ENCODE data around the gene PAFAH1B1.
A peak's percentile ranks its signal among the peaks of the same experiment; 100 is the strongest.
"Not testable (repeated sequence)": the region's sequence is repeated elsewhere in the genome, so short reads cannot be mapped to it uniquely, and the experiment has no call there.

PAFAH1B1 gene

GRCh38 chr17:2636169-2636930 is 42.9 kb downstream of the PAFAH1B1 start:
- DNase-seq (ENCODE audit: low read depth): peak; percentile 50
- TF ChIP-seq, protein P1, sequence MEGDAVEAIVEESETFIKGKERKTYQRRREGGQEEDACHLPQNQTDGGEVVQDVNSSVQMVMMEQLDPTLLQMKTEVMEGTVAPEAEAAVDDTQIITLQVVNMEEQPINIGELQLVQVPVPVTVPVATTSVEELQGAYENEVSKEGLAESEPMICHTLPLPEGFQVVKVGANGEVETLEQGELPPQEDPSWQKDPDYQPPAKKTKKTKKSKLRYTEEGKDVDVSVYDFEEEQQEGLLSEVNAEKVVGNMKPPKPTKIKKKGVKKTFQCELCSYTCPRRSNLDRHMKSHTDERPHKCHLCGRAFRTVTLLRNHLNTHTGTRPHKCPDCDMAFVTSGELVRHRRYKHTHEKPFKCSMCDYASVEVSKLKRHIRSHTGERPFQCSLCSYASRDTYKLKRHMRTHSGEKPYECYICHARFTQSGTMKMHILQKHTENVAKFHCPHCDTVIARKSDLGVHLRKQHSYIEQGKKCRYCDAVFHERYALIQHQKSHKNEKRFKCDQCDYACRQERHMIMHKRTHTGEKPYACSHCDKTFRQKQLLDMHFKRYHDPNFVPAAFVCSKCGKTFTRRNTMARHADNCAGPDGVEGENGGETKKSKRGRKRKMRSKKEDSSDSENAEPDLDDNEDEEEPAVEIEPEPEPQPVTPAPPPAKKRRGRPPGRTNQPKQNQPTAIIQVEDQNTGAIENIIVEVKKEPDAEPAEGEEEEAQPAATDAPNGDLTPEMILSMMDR (IDR thresholded peaks at IDR 0.05; ENCODE audit: control insufficient read depth, extremely low read depth, insufficient read depth): no peak
- H3K4me3 ChIP-seq (ENCODE audit: low read depth, low read length): no peak overlapping the region

- H3K4me3 ChIP-seq (ENCODE audit: low read depth, low read length): no peak overlapping the region
- TF ChIP-seq, protein P1 (IDR thresholded peaks at IDR 0.05; ENCODE audit: control insufficient read depth, extremely low read depth, insufficient read depth): no peak
- DNase-seq (ENCODE audit: low read depth): no peak
These were observed 44.0 kb downstream of the PAFAH1B1 start for GRCh38 chr17:2637422-2637821.

DNA sequence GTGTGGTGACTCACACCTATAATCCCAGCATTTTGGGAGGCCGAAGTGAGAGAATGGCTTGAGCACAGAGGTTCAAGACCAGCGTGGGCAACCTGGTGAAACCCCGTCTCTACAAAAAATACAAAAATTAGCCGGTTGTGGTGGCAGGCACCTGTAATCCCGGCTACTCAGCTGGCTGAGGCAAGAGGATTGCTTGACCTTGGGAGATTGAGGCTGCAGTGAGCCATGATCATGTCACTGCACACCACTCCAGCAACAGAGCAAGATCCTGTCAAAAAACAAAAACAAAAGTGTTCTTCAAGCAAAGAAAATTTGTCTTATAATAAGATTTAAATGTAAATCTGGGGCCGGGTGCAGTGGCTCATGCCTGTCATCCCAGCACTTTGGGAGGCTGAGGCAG is 51.5 kb downstream of the PAFAH1B1 start:
- H3K4me3 ChIP-seq (ENCODE audit: low read depth, low read length): no peak overlapping the region
- DNase-seq (ENCODE audit: low read depth): no peak
- TF ChIP-seq, protein P1 (IDR thresholded peaks at IDR 0.05; ENCODE audit: control insufficient read depth, extremely low read depth, insufficient read depth): no peak

- DNase-seq (ENCODE audit: low read depth): no peak
- no peak overlapping the region for H3K4me3 ChIP-seq (ENCODE audit: low read depth, low read length)
- TF ChIP-seq, protein P1 (IDR thresholded peaks at IDR 0.05; ENCODE audit: control insufficient read depth, extremely low read depth, insufficient read depth): no peak
These were observed 54.5 kb downstream of the PAFAH1B1 start for GRCh38 chr17:2647957-2648356.

DNA sequence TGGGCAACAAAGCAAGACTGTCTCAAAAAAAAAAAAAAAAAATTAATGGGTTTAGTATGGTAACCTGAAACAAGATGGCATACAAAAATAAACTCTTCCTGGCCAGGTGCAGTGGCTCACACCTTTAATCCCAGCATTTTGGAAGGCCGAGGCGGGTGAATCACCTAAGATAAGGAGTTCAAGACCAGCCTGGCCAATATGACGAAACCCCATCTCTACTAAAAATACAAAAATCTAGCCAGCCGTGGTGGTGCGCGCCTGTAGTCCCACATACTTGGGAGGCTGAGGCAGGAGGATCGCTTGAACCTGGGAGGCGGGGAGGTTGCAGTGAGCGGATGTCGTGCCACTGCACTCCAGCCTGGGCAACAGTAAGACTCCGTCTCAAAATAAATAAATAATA is 55.7 kb downstream of the PAFAH1B1 start:
- TF ChIP-seq, protein P1 (IDR thresholded peaks at IDR 0.05; ENCODE audit: control insufficient read depth, extremely low read depth, insufficient read depth): no peak
- no peak for DNase-seq (ENCODE audit: low read depth)
- H3K4me3 ChIP-seq (ENCODE audit: low read depth, low read length): no peak overlapping the region

GRCh38 chr17:2652911-2653310 is 59.5 kb downstream of the PAFAH1B1 start:
- not testable (repeated sequence) for H3K4me3 ChIP-seq (ENCODE audit: low read depth, low read length); DNase-seq (ENCODE audit: low read depth)

- H3K4me3 ChIP-seq (ENCODE audit: low read depth, low read length): no peak overlapping the region
- no peak for DNase-seq (ENCODE audit: low read depth)
- TF ChIP-seq, protein P1 (IDR thresholded peaks at IDR 0.05; ENCODE audit: control insufficient read depth, extremely low read depth, insufficient read depth): no peak
These were observed 62.1 kb downstream of the PAFAH1B1 start for GRCh38 chr17:2655546-2655945.
